GM19043 (cell line): ENCODE results near the gene SCN5A.

Source experiments
- ATAC-seq: cut with Tn5 transposase; IDR thresholded peaks from one replicate; pipeline ENCODE4 v1.9.1; 2021; ENCODE audit warnings: low read depth; ENCODE audit not compliant: unreplicated experiment

SCN5A gene

GRCh38 chr3:38627956-38628355, 21.5 kb downstream of the SCN5A start:
- no peak for ATAC-seq

DNA sequence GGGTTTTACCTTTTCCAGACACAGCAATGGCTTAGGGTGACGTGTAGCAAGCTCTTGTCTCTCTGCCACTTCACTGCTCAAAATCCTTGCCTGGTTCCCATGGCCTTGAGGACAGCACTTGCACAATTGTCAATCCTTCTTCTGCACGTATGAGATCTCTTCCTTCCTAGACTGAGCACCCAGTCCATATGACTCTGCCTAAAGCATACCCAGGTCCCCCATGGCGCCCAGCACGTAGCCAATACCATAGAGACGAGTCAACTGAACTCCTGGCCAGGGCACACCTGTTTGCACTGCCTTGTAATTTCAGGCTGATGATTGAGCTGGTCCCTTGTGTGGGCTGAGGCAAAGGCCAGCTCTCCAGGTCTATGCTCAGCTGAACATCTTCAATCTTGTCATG, 23.3 kb downstream of the SCN5A start:
- ATAC-seq, result no peak

GRCh38 chr3:38623539-38623938, 25.9 kb downstream of the SCN5A start:
- no peak for ATAC-seq

- ATAC-seq, result no peak
Measured at GRCh38 chr3:38622336-38622735, 27.2 kb downstream of the SCN5A start.

DNA sequence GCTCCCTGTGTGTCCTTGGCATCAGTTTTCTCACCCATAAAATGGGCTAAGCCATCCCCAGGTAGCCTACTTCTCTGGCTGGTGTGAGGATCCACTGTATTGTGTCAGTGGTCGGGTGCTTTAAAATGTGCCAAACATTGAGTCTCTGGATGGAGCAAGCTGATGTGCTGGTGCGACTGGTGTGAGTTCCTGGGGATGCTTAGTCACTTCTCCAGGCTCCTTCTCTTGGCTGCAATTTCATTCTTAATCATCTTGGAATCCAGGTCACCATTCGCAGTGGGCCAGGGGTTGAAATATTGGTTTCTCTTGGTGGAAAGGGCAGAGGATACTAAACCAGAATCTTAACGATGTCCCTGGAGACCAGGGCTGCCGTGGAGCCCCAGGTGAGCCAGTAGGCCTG, 29.3 kb downstream of the SCN5A start:
- ATAC-seq, result no peak

GRCh38 chr3:38618343-38618742, 31.1 kb downstream of the SCN5A start:
- no peak for ATAC-seq

DNA sequence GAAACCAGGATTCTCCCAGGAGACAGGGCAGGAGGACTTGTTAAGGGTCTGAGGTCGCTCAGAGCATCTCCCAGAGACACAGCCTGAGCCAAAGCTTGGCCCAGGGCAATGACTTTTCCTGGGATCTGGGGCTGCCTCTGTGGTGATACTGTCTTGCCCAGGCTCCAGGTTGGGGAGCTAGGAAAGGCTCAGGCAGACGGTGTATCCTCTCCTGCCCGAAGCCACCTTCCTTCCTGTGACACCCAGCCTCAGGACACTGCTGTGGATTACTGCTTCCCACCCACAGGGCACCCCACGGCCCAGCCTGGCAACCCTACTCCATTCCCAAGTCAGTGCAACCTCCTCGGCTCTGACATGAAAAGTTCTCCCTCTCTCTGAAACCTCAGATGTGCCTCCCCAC, 31.9 kb downstream of the SCN5A start:
- ATAC-seq, result no peak

GRCh38 chr3:38617137-38617536, 32.4 kb downstream of the SCN5A start:
- no peak for ATAC-seq

GRCh38 chr3:38616658-38617057, 32.8 kb downstream of the SCN5A start:
- no peak for ATAC-seq

GRCh38 chr3:38616111-38616510, 33.4 kb downstream of the SCN5A start:
- no peak for ATAC-seq

GRCh38 chr3:38614651-38615352, 34.7 kb downstream of the SCN5A start:
- no peak for ATAC-seq

GRCh38 chr3:38614091-38614490, 35.4 kb downstream of the SCN5A start:
- ATAC-seq, result no peak

GRCh38 chr3:38613426-38613825, 36.1 kb downstream of the SCN5A start:
- ATAC-seq, result no peak

DNA sequence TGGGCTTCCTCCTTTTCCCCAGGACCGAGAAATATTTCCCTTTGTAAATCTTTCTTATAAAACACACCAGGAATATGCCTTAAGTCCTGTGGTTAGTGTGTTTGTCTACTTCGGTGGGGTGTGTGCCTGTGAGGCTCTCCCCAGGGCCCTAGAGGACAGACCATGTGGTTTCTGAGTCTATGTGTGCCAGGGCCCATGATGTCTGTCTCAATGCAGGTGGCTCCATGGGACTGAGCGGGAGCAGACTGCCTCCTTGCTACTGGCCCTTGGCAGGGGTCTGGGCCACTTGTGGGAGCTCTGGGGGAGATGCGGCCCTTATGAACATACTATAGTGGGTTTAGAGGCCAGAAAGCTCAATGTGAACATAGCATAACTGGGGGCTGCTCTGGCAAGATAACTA, 37.6 kb downstream of the SCN5A start:
- no peak for ATAC-seq

DNA sequence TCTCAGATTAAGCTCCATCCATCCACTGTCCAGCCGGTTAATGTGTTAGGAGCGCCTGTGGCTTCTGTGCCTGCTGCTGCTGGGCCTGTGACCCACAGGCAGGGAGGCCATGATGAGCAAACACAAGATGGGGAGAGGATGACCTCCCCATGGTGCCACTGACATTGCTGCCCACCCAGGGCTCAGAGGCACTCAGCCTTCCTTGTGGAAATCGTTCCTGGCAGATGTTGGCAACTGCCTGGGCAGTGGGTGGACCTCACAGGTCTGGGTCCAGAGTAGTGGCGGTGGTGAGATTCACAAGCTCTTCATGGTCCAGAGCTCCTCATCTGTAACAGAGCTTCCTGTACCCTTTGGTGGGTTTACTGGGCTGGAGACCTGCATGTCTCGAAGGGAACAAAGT, 38.6 kb downstream of the SCN5A start:
- no peak for ATAC-seq

GRCh38 chr3:38610436-38610835, 39.1 kb downstream of the SCN5A start:
- ATAC-seq, result no peak

GRCh38 chr3:38609386-38610111, 39.9 kb downstream of the SCN5A start:
- ATAC-seq, result no peak

DNA sequence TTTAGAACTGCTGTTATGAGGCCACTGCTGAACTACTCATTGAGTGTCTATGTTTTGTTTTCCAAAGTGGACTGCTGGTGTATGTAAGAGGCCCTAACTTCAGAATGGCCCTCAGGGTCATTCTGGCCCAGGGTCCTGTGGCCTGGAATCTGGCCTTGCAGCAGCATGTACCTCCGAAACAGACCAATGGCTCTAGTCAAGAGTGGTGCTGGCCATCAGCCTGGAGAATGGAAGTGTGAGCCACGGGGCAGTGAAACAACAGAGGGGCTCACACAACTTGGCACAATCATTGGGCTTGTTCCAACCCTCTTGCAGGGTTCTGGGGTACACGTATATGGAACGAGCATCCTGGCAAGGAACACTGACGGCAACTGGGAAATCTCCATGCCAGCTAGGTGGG, 40.5 kb downstream of the SCN5A start:
- no peak for ATAC-seq

GRCh38 chr3:38608086-38608775, 41.3 kb downstream of the SCN5A start:
- ATAC-seq, result no peak

- ATAC-seq, result no peak
Measured at GRCh38 chr3:38606561-38606960, 42.9 kb downstream of the SCN5A start.

- no peak for ATAC-seq
Measured at GRCh38 chr3:38605981-38606380, 43.5 kb downstream of the SCN5A start.

GRCh38 chr3:38604246-38604645, 45.2 kb downstream of the SCN5A start:
- ATAC-seq, result no peak
